Measurements from ENCODE around the gene WDR33.

The WDR33 gene

GRCh38 chr2:127733816-127734537 is 77.0 kb downstream of the WDR33 start:
- Histone ChIP-seq H3K36me3 (ENCODE audit: control insufficient read depth, insufficient read depth, low read length, severe bottlenecking) (no peaks in the 10 kb centered on the region), H3K4me3 (ENCODE audit: low read length) (peak overlapping the region; percentile 76), H3K9me3 (ENCODE audit: control insufficient read depth, low read length) (no peaks in the 10 kb centered on the region), H3K9ac (ENCODE audit: low read length) (peak overlapping the region; percentile 68), H3K4me1 (ENCODE audit: control insufficient read depth, insufficient read depth, low read length) (peaks cover 37% of the 10 kb centered on the region), H3K27me3 (replicated peaks; ENCODE audit: control insufficient read depth, insufficient read depth, low read length) (no peaks in the 10 kb centered on the region)
- peak; percentile 34 for DNase-seq (ENCODE audit: low read depth)

DNA sequence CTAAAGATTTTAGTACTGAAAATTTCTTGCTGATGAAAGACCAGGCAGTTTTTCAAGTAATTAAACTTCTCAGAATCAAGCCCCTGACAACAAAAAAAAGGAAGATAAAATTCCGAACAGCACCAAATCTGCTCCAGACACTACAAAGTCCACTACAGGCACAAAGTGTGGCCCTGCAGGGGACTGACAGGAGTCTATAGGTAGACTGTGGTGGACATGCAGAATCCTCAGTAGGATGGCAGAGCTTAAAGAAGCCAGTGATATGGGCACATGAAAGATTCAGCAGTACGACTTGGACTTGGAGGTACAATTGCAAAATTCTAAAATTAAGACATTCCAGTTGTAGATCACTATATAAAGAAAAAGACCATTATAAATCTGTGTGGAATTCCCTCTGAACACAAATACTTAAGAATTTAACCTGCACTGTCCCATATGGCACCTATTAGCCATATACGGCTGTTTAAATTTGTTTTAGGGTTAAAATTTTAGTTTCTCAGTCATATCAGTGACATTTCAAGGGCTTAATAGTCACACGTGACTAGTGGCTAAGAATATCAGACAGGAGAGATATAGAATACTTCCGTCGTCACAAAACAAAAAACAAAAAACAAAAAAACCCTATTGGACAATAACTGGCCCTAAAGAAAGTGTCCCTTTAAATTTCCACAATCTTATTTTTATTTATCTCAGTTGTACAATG is 77.7 kb downstream of the WDR33 start:
- Histone ChIP-seq H3K4me3 (ENCODE audit: low read length) (peak overlapping the region; percentile 76), H3K9me3 (ENCODE audit: control insufficient read depth, low read length) (no peaks in the 10 kb centered on the region), H3K9ac (ENCODE audit: low read length) (peak overlapping the region; percentile 68), H3K27me3 (replicated peaks; ENCODE audit: control insufficient read depth, insufficient read depth, low read length) (no peaks in the 10 kb centered on the region), H3K36me3 (ENCODE audit: control insufficient read depth, insufficient read depth, low read length, severe bottlenecking) (no peaks in the 10 kb centered on the region), H3K4me1 (ENCODE audit: control insufficient read depth, insufficient read depth, low read length) (peaks cover 37% of the 10 kb centered on the region)
- no peak for DNase-seq (ENCODE audit: low read depth)

DNA sequence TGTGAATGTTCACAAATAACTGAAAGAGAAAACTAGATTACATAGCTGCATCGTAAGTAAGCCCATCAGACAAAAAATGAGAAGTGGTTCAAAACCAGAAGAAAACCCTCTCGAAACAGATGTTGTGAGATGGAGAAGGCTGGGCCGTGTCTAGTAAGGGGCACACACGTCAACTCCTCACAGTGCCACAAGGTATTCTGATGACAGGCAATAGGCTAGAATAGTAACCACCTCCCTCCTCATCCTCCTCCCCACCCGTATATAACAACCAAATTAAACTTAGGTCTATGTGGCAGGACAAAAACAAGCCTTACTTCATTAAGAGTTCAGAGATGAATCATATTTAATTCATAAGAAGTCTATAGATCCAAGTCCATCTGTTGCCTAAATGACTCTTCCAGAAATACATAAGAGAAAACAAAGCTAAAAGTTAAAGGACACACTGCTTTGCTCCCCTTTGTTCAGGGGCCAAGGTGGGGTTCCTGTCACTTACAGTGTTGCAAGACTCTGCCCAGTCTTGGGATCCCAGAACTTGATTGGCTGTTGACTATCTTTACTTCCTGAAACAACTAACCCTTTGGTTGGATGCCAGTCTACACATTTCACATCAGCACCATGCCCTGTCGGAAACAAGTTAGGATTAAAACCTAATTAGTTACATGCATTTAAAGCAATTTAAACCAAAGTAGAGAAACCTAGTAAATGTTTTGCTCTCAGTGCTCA is 84.7 kb downstream of the WDR33 start:
- H3K9me3 ChIP-seq (ENCODE audit: control insufficient read depth, low read length): no peaks in the 10 kb centered on the region
- H3K36me3 ChIP-seq (ENCODE audit: control insufficient read depth, insufficient read depth, low read length, severe bottlenecking): peaks cover 37% of the 10 kb centered on the region
- H3K9ac ChIP-seq (ENCODE audit: low read length): no peak overlapping the region
- H3K4me3 ChIP-seq (ENCODE audit: low read length): no peak overlapping the region
- H3K27me3 ChIP-seq (replicated peaks; ENCODE audit: control insufficient read depth, insufficient read depth, low read length): no peaks in the 10 kb centered on the region
- H3K4me1 ChIP-seq (ENCODE audit: control insufficient read depth, insufficient read depth, low read length): peaks cover 9% of the 10 kb centered on the region
- DNase-seq (ENCODE audit: low read depth): no peak

GRCh38 chr2:127722807-127723206 is 88.2 kb downstream of the WDR33 start:
- peaks cover 67% of the 10 kb centered on the region for H3K36me3 ChIP-seq (ENCODE audit: control insufficient read depth, insufficient read depth, low read length, severe bottlenecking)

DNA sequence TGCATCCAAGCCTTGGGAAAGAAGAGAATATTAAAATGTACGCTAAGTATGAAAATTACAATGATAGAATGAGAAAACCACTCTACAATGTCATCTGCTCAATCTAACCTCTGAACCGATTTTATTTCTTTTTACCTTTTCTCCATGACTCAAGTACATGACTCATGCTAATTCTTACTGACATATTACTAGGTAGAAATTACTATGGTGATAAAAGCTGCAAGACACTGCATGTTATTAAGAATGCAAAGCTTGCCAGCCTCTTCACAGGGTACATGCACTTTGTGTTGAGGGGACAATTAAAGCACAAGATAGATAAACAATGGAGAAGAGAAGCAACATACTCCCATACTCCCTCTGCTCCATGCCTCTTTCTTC is 89.0 kb downstream of the WDR33 start:
- Histone ChIP-seq H3K9me3 (ENCODE audit: control insufficient read depth, low read length) (no peaks in the 10 kb centered on the region), H3K4me1 (ENCODE audit: control insufficient read depth, insufficient read depth, low read length) (peaks cover 11% of the 10 kb centered on the region), H3K9ac (ENCODE audit: low read length) (no peak overlapping the region), H3K36me3 (ENCODE audit: control insufficient read depth, insufficient read depth, low read length, severe bottlenecking) (peaks cover 70% of the 10 kb centered on the region), H3K27me3 (replicated peaks; ENCODE audit: control insufficient read depth, insufficient read depth, low read length) (no peaks in the 10 kb centered on the region), H3K4me3 (ENCODE audit: low read length) (no peak overlapping the region)
- no peak for DNase-seq (ENCODE audit: low read depth)

More at GRCh38 chr2:127722807-127723206, 88.2 kb downstream of the WDR33 start:
- no peak overlapping the region for H3K4me3 ChIP-seq (ENCODE audit: low read length)
- no peak overlapping the region for H3K9ac ChIP-seq (ENCODE audit: low read length)
- H3K4me1 ChIP-seq (ENCODE audit: control insufficient read depth, insufficient read depth, low read length): peaks cover 11% of the 10 kb centered on the region
- H3K27me3 ChIP-seq (replicated peaks; ENCODE audit: control insufficient read depth, insufficient read depth, low read length): no peaks in the 10 kb centered on the region
- no peak for DNase-seq (ENCODE audit: low read depth)
- H3K9me3 ChIP-seq (ENCODE audit: control insufficient read depth, low read length): no peaks in the 10 kb centered on the region

DNA sequence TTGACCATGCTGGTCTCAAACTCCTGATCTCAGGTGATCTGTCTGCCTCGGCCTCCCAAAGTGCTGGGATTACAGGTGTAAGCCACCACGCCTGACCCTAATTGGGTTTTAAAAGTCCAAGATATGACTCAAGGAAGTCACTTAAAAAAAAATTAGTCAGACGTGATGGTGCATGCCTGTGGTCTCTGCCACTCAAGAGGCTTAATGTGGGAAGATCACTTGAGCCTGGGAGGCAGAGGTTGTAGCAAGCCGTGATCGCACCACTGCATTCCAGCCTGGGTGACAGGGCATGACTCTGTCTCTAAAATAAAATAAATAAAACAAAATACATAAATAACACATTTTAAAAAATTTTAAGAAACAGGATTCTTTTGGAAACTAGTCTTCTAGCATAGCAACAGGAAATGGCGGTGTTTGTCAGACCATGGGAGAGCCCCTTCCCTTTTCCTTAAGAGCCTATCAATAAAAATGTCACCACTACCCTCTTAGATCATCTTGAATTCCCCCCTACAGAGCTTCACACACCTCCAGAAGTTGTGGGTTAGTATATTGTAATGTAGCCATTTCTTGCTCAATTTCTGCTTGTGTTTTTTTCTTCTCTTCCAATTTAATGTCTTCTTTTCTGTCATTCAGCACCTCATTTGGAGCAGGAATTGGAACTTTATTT is 89.5 kb downstream of the WDR33 start:
- no peak overlapping the region for H3K4me3 ChIP-seq (ENCODE audit: low read length)
- peaks cover 11% of the 10 kb centered on the region for H3K4me1 ChIP-seq (ENCODE audit: control insufficient read depth, insufficient read depth, low read length)
- no peaks in the 10 kb centered on the region for H3K27me3 ChIP-seq (replicated peaks; ENCODE audit: control insufficient read depth, insufficient read depth, low read length)
- H3K9me3 ChIP-seq (ENCODE audit: control insufficient read depth, low read length): no peaks in the 10 kb centered on the region
- DNase-seq (ENCODE audit: low read depth): peak; percentile 25
- no peak overlapping the region for H3K9ac ChIP-seq (ENCODE audit: low read length)
- H3K36me3 ChIP-seq (ENCODE audit: control insufficient read depth, insufficient read depth, low read length, severe bottlenecking): peaks cover 72% of the 10 kb centered on the region

DNA sequence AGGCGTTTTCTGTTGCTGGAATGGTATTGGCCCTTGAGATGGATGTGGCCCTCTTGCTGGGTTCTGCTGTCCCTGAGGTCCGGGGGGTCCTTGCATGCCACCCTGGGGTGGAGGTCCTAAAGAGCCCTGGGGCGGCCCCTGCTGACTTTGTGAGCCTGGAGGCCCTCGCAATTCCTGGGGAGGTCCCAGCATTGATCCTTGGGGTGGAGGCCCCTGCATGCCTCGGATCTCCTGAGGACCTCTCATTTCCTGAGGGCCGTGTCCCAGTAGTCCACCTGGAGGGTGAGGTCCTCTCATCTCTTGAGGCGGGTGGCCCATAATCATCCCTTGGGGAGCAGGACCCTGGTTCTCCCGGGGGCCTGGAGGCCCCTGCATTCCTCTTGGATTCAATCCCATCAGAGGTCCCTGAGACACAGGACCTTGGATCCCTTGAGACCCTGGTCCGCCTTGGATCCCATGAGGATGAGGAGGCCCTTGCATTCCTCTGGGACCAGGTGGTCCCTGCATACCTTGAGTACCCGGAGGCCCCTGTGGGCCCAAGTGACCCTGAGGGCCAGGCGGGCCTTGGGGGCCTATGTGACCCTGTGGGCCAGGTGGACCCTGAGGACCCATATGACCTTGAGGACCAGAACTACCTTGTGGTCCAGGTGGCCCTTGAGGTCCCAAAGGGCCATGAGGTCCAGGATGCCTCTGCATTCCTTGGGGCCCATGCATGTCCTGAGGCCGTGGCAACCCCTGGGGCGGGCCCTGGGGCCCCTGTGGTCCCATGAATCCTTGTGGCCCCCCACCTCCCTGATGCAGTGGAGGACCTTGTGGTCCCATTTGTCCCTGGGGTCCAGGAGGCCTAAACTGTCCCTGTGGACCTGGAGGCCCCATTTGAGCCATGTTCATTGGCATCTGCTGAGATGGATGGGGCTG is 91.4 kb downstream of the WDR33 start:
- no peak overlapping the region for H3K9ac ChIP-seq (ENCODE audit: low read length)
- H3K36me3 ChIP-seq (ENCODE audit: control insufficient read depth, insufficient read depth, low read length, severe bottlenecking): peaks cover 72% of the 10 kb centered on the region
- peaks cover 11% of the 10 kb centered on the region for H3K4me1 ChIP-seq (ENCODE audit: control insufficient read depth, insufficient read depth, low read length)
- H3K9me3 ChIP-seq (ENCODE audit: control insufficient read depth, low read length): no peaks in the 10 kb centered on the region
- H3K27me3 ChIP-seq (replicated peaks; ENCODE audit: control insufficient read depth, insufficient read depth, low read length): no peaks in the 10 kb centered on the region
- no peak overlapping the region for H3K4me3 ChIP-seq (ENCODE audit: low read length)
- DNase-seq (ENCODE audit: low read depth): no peak

DNA sequence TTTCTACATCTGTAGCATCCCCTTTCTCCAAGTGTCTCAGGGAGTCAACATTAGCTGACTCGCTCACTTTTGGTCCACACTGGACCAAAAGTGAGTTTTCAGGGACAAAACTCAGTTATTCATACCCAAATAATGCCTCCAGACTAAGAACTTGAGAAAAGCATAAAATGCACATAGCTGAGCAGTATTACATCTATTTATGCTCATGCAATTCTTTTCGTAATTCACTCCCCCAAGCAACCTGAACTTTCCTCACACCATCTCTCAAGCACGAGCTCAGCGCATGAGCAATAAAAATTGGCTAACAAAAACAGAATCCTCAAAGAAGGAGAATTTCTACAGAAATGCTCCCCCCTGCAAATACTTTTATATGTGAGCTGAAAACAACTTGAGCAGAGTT is 92.7 kb downstream of the WDR33 start:
- Histone ChIP-seq H3K4me3 (ENCODE audit: low read length) (no peak overlapping the region), H3K27me3 (replicated peaks; ENCODE audit: control insufficient read depth, insufficient read depth, low read length) (no peaks in the 10 kb centered on the region), H3K4me1 (ENCODE audit: control insufficient read depth, insufficient read depth, low read length) (peaks cover 13% of the 10 kb centered on the region), H3K36me3 (ENCODE audit: control insufficient read depth, insufficient read depth, low read length, severe bottlenecking) (peaks cover 64% of the 10 kb centered on the region), H3K9ac (ENCODE audit: low read length) (no peak overlapping the region), H3K9me3 (ENCODE audit: control insufficient read depth, low read length) (no peaks in the 10 kb centered on the region)
- no peak for DNase-seq (ENCODE audit: low read depth)

- peaks cover 44% of the 10 kb centered on the region for H3K36me3 ChIP-seq (ENCODE audit: control insufficient read depth, insufficient read depth, low read length, severe bottlenecking)
Observed at GRCh38 chr2:127715778-127716449, 95.1 kb downstream of the WDR33 start.

GRCh38 chr2:127713562-127713961 is 97.4 kb downstream of the WDR33 start:
- Histone ChIP-seq H3K4me1 (ENCODE audit: control insufficient read depth, insufficient read depth, low read length) (peaks cover 10% of the 10 kb centered on the region), H3K9me3 (ENCODE audit: control insufficient read depth, low read length) (no peaks in the 10 kb centered on the region), H3K27me3 (replicated peaks; ENCODE audit: control insufficient read depth, insufficient read depth, low read length) (no peaks in the 10 kb centered on the region), H3K4me3 (ENCODE audit: low read length) (no peak overlapping the region), H3K36me3 (ENCODE audit: control insufficient read depth, insufficient read depth, low read length, severe bottlenecking) (peaks cover 35% of the 10 kb centered on the region), H3K9ac (ENCODE audit: low read length) (no peak overlapping the region)
- no peak for DNase-seq (ENCODE audit: low read depth)

More at GRCh38 chr2:127715778-127716449, 95.1 kb downstream of the WDR33 start:
- H3K27me3 ChIP-seq (replicated peaks; ENCODE audit: control insufficient read depth, insufficient read depth, low read length): no peaks in the 10 kb centered on the region
- peaks cover 11% of the 10 kb centered on the region for H3K4me1 ChIP-seq (ENCODE audit: control insufficient read depth, insufficient read depth, low read length)
- H3K4me3 ChIP-seq (ENCODE audit: low read length): no peak overlapping the region
- DNase-seq (ENCODE audit: low read depth): no peak
- no peaks in the 10 kb centered on the region for H3K9me3 ChIP-seq (ENCODE audit: control insufficient read depth, low read length)
- no peak overlapping the region for H3K9ac ChIP-seq (ENCODE audit: low read length)
